ENCODE data around the gene MBNL1.
"Not testable (repeated sequence)": the region's sequence is repeated elsewhere in the genome, so short reads cannot be mapped to it uniquely, and the experiment has no call there.

Gene MBNL1

GRCh38 chr3:152436707-152437590 lies 168.2 kb downstream of the MBNL1 start:
- H3K36me3 ChIP-seq (ENCODE audit: control insufficient read depth, low read length), result peaks cover 74% of the 10 kb centered on the region
- no peaks in the 10 kb centered on the region for H4K20me1 ChIP-seq (ENCODE audit: control insufficient read depth, insufficient read depth, low read depth, low read length)
- no peak overlapping the region for H3K4me3 ChIP-seq (ENCODE audit: low read length)
- H3F3A ChIP-seq (ENCODE audit: control insufficient read depth, insufficient read depth), result peaks cover 9% of the 10 kb centered on the region
- no peaks in the 10 kb centered on the region; the same call in 1 of the 2 replicates for H3K9me3 ChIP-seq (ENCODE audit: control insufficient read depth, insufficient read depth, low read length)
- H3K4me2 ChIP-seq (ENCODE audit: low read length), result no peak overlapping the region
- TF ChIP-seq EZH2phosphoT487 (IDR thresholded peaks at IDR 0.05; ENCODE audit: borderline replicate concordance, low read length) (no peak), CTCF (IDR thresholded peaks at IDR 0.05; ENCODE audit: low read depth, low read length, poor library complexity, severe bottlenecking) (no peak)
- no peaks in the 10 kb centered on the region for H3K9me2 ChIP-seq (replicated peaks; ENCODE audit: control insufficient read depth, low read length)
- no peak overlapping the region for H3K27ac ChIP-seq (ENCODE audit: low read depth, low read length)
- no peaks in the 10 kb centered on the region for H3K27me3 ChIP-seq (ENCODE audit: control insufficient read depth, low read length)
- peaks cover 99% of the 10 kb centered on the region for H3K79me2 ChIP-seq (ENCODE audit: control insufficient read depth, low read length)
- peaks cover 51% of the 10 kb centered on the region for H3K4me1 ChIP-seq (ENCODE audit: control insufficient read depth, low read length)

GRCh38 chr3:152438181-152438580 lies 169.5 kb downstream of the MBNL1 start:
- peaks cover 61% of the 10 kb centered on the region for H3K36me3 ChIP-seq (ENCODE audit: control insufficient read depth, low read length)
- peaks cover 19% of the 10 kb centered on the region for H3F3A ChIP-seq (ENCODE audit: control insufficient read depth, insufficient read depth)
- H3K9me3 ChIP-seq (ENCODE audit: control insufficient read depth, insufficient read depth, low read length), result no peaks in the 10 kb centered on the region
- H3K27me3 ChIP-seq (ENCODE audit: control insufficient read depth, low read length), result no peaks in the 10 kb centered on the region
- H3K4me3 ChIP-seq (ENCODE audit: low read length), result no peak overlapping the region
- peaks cover 99% of the 10 kb centered on the region for H3K79me2 ChIP-seq (ENCODE audit: control insufficient read depth, low read length)
- peaks cover 63% of the 10 kb centered on the region for H3K4me1 ChIP-seq (ENCODE audit: control insufficient read depth, low read length)
- no peak for TF ChIP-seq EZH2phosphoT487 (IDR thresholded peaks at IDR 0.05; ENCODE audit: borderline replicate concordance, low read length)
- no peak for TF ChIP-seq CTCF (IDR thresholded peaks at IDR 0.05; ENCODE audit: low read depth, low read length, poor library complexity, severe bottlenecking)
- no peaks in the 10 kb centered on the region for H4K20me1 ChIP-seq (ENCODE audit: control insufficient read depth, insufficient read depth, low read depth, low read length)
- no peaks in the 10 kb centered on the region for H3K9me2 ChIP-seq (replicated peaks; ENCODE audit: control insufficient read depth, low read length)
- H3K27ac ChIP-seq (ENCODE audit: low read depth, low read length), result no peak overlapping the region
- H3K4me2 ChIP-seq (ENCODE audit: low read length), result no peak overlapping the region

- no peak for TF ChIP-seq CTCF (IDR thresholded peaks at IDR 0.05; ENCODE audit: low read depth, low read length, poor library complexity, severe bottlenecking)
- no peak for TF ChIP-seq EZH2phosphoT487 (IDR thresholded peaks at IDR 0.05; ENCODE audit: borderline replicate concordance, low read length)
- Histone ChIP-seq H3K27ac (ENCODE audit: low read depth, low read length) (no peak overlapping the region), H4K20me1 (ENCODE audit: control insufficient read depth, insufficient read depth, low read depth, low read length) (no peaks in the 10 kb centered on the region), H3K36me3 (ENCODE audit: control insufficient read depth, low read length) (peaks cover 60% of the 10 kb centered on the region), H3K9me2 (replicated peaks; ENCODE audit: control insufficient read depth, low read length) (no peaks in the 10 kb centered on the region), H3K4me2 (ENCODE audit: low read length) (no peak overlapping the region), H3K79me2 (ENCODE audit: control insufficient read depth, low read length) (peaks cover 100% of the 10 kb centered on the region), H3K4me1 (ENCODE audit: control insufficient read depth, low read length) (peaks cover 68% of the 10 kb centered on the region), H3K9me3 (ENCODE audit: control insufficient read depth, insufficient read depth, low read length) (no peaks in the 10 kb centered on the region), H3K27me3 (ENCODE audit: control insufficient read depth, low read length) (no peaks in the 10 kb centered on the region), H3F3A (ENCODE audit: control insufficient read depth, insufficient read depth) (peaks cover 23% of the 10 kb centered on the region), H3K4me3 (ENCODE audit: low read length) (no peak overlapping the region)
Measured at GRCh38 chr3:152438706-152439105, 170.0 kb downstream of the MBNL1 start.

- H3K4me2 ChIP-seq (ENCODE audit: low read length), result not testable (repeated sequence)
- Histone ChIP-seq H3K79me2 (ENCODE audit: control insufficient read depth, low read length) (peaks cover 100% of the 10 kb centered on the region), H3K36me3 (ENCODE audit: control insufficient read depth, low read length) (peaks cover 58% of the 10 kb centered on the region)
Measured at GRCh38 chr3:152440243-152440642, 171.5 kb downstream of the MBNL1 start.

More at GRCh38 chr3:152440243-152440642, 171.5 kb downstream of the MBNL1 start:
- Histone ChIP-seq H3K4me1 (ENCODE audit: control insufficient read depth, low read length) (peaks cover 77% of the 10 kb centered on the region), H3F3A (ENCODE audit: control insufficient read depth, insufficient read depth) (peaks cover 25% of the 10 kb centered on the region)
- H3K9me3 ChIP-seq (ENCODE audit: control insufficient read depth, insufficient read depth, low read length); H3K4me3 ChIP-seq (ENCODE audit: low read length); H3K9me2 ChIP-seq (replicated peaks; ENCODE audit: control insufficient read depth, low read length); H3K27me3 ChIP-seq (ENCODE audit: control insufficient read depth, low read length); H3K27ac ChIP-seq (ENCODE audit: low read depth, low read length); H4K20me1 ChIP-seq (ENCODE audit: control insufficient read depth, insufficient read depth, low read depth, low read length): not testable (repeated sequence)
